ENCODE measurements around the gene MCTP2.

- peak; percentile 7 for TF ChIP-seq CTCF (IDR thresholded peaks at IDR 0.05; ENCODE audit: poor library complexity)
- no peak for TF ChIP-seq EZH2 (IDR thresholded peaks at IDR 0.05; ENCODE audit: borderline replicate concordance)
- no peak for TF ChIP-seq EZH2phosphoT487 (IDR thresholded peaks at IDR 0.05; ENCODE audit: low read depth, severe bottlenecking, unreplicated experiment)
Measured at GRCh38 chr15:94230883-94231722, at the start of gene MCTP2.
